ENCODE results near the gene CETN2. TPM values are rescaled to one million over a fixed set of nuclear protein-coding genes. Genes with fewer than 3 reads are reported as not detected.
A peak's percentile ranks its signal among the peaks of the same experiment; 100 is the strongest.
"Not testable (repeated sequence)": the region's sequence is repeated elsewhere in the genome, so short reads cannot be mapped to it uniquely, and the experiment has no call there.

The CETN2 gene
- total and polyA plus RNA-seq, 12 donors, result 26.8 to 170 (median 34.3) TPM

GRCh38 chrX:152845618-152846240, 15.2 kb upstream of the CETN2 start:
- H3K4me1 ChIP-seq (replicated peaks in 1 of 2), result peaks cover 0 to 4% of the 10 kb centered on the region in 2 donors
- H3K27ac ChIP-seq, result peak overlapping the region in 2 of 5 donors; percentile 36 to 49
- intact Hi-C loops (cut with DNase I), result no loop called here
- peak; percentile 32 to 78 (median 67) for DNase-seq
- H3K27me3 ChIP-seq, result no peaks in the 10 kb centered on the region
- TF ChIP-seq POLR2A (IDR thresholded peaks at IDR 0.05), result no peak
- TF ChIP-seq CTCF (IDR thresholded peaks at IDR 0.05), result no peak
- no peaks in the 10 kb centered on the region for H3K9me3 ChIP-seq (replicated peaks in 1 of 3)
- 72 to 76% (median 75%) methylated on average over 9 to 17 of the region's 17 CpGs for WGBS, 4 donors
- no peak overlapping the region for H3K4me3 ChIP-seq
- H3K36me3 ChIP-seq (replicated peaks in 1 of 2), result peaks cover 0 to 6% of the 10 kb centered on the region in 2 donors

DNA sequence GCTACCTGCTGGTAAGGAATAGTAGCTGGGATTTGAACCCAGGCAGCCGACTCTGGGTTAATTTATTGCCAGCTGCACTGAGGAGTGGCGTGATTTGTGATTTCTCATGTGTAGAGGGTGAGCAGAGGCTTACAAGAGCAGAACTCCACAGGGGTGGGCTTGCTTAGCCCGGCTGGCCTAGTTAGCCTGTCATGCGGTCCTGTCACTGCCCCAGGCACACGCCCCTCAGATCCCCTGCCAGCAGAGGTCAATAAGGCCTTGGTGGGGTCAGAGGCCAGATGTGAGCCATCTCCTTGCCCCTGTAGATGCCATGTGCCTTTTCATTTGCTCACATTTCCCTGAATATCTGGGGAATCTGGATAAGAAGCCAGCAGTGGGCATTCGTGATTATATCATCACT, 13.7 kb upstream of the CETN2 start:
- TF ChIP-seq POLR2A (IDR thresholded peaks at IDR 0.05), result no peak
- TF ChIP-seq CTCF (IDR thresholded peaks at IDR 0.05), result no peak
- no peaks in the 10 kb centered on the region for H3K27me3 ChIP-seq
- H3K4me1 ChIP-seq (replicated peaks in 1 of 2), result peaks cover 0 to 4% of the 10 kb centered on the region in 2 donors
- no peaks in the 10 kb centered on the region for H3K9me3 ChIP-seq (replicated peaks in 1 of 3)
- intact Hi-C loops (cut with DNase I), result no loop called here
- no peak overlapping the region for H3K4me3 ChIP-seq
- WGBS, 4 donors, result 55 to 67% (median 59%) methylated on average over 2 to 6 of the region's 6 CpGs
- peak overlapping the region in 1 of 5 donors; percentile 12 for H3K27ac ChIP-seq
- DNase-seq, result no peak
- no peaks in the 10 kb centered on the region for H3K36me3 ChIP-seq (replicated peaks in 1 of 2)

DNA sequence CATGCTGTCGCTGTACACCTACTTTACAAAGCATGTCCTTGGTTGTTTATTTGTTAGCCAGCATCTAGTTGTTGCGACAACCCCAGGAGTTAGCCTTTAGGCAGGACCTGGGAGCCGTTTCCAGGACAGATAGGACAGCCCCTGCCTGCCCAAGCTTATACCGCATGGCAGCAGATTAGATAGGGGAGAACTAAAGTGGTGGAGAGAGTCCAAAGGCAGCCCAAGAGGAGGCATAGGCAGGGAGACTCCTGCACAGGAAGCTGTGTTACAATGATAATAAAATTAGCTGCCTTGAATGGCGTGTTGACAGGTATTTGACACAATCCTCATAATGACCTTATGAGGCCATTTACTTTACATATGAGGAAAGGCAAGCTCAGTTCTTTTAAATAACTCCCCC, 13.3 kb upstream of the CETN2 start:
- no peak for DNase-seq
- no peaks in the 10 kb centered on the region for H3K36me3 ChIP-seq (replicated peaks in 1 of 2)
- no peaks in the 10 kb centered on the region for H3K27me3 ChIP-seq
- no peak overlapping the region for H3K4me3 ChIP-seq
- intact Hi-C loops (cut with DNase I), result no loop called here
- H3K27ac ChIP-seq, result peak overlapping the region in 1 of 5 donors; percentile 12
- H3K4me1 ChIP-seq (replicated peaks in 1 of 2), result peaks cover 0 to 4% of the 10 kb centered on the region in 2 donors
- no peaks in the 10 kb centered on the region for H3K9me3 ChIP-seq (replicated peaks in 1 of 3)
- TF ChIP-seq CTCF (IDR thresholded peaks at IDR 0.05) (no peak), POLR2A (IDR thresholded peaks at IDR 0.05) (no peak)
- WGBS, 4 donors, result 65 to 100% (median 77%) methylated on average over 1 to 5 of the region's 5 CpGs

DNA sequence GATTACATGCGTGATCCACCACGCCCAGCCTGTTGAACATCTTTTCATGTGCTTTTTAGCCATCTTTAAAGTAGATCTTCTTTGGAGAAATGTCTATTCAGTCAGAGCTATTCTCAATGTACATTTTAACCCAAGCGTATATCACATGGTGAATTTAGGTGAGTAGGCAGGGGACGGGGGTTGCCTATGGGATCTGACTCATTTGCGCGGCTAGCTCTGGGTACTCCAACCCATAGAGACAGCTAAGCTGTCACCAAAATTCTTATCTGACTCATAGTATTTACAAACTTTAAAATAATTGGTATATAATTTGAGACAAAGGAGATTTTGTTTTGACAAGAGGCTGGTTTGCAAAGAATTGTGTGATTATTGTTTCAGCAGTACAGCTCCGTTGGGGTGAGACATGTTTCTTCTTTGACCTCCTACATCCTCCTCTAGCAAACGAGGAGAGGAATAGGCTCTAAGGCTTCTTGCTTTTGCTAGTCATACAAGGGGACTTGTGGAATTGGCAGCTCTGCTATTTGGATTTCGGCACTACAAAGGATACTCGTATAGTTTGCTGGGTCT, 12.3 kb upstream of the CETN2 start:
- TF ChIP-seq CTCF (IDR thresholded peaks at IDR 0.05) (no peak), POLR2A (IDR thresholded peaks at IDR 0.05) (no peak)
- intact Hi-C loops (cut with DNase I), result no loop called here
- Histone ChIP-seq H3K4me1 (replicated peaks in 1 of 2) (peaks cover 0 to 4% of the 10 kb centered on the region in 2 donors), H3K27ac (no peak overlapping the region), H3K27me3 (no peaks in the 10 kb centered on the region), H3K4me3 (no peak overlapping the region), H3K9me3 (replicated peaks in 1 of 3) (no peaks in the 10 kb centered on the region), H3K36me3 (replicated peaks in 1 of 2) (no peaks in the 10 kb centered on the region)
- DNase-seq, result no peak
- WGBS, 4 donors, result 88 to 94% (median 91%) methylated on average over 10 of the region's 10 CpGs

- WGBS, 4 donors, result 82 to 100% (median 86%) methylated on average over 1 of the region's 1 CpG; no CpG with 5 or more reads in 1 of the 4 donors
- intact Hi-C loops (cut with DNase I), result not testable (repeated sequence)
These were observed 4.9 kb upstream of the CETN2 start for GRCh38 chrX:152835470-152835869.

More at GRCh38 chrX:152835470-152835869, 4.9 kb upstream of the CETN2 start:
- H3K4me1 ChIP-seq (replicated peaks in 1 of 2), result peaks cover 0 to 11% of the 10 kb centered on the region in 2 donors
- DNase-seq; H3K4me3 ChIP-seq; H3K27ac ChIP-seq; H3K9me3 ChIP-seq (replicated peaks in 1 of 3); H3K36me3 ChIP-seq (replicated peaks in 1 of 2); H3K27me3 ChIP-seq: not testable (repeated sequence)

Data from adrenal gland (tissue), 12 donors.